NCI-H1694 (cell line): ENCODE measurements around the gene AP2A2.

Experiments used
- DNase-seq: peaks from one replicate; lab custom pipeline; 2025; lab: John Stamatoyannopoulos, UW

Gene AP2A2

GRCh38 chr11:924406-925157, 1.1 kb upstream of the AP2A2 start:
- DNase-seq, result no peak

GRCh38 chr11:925158-925495, 543 bp upstream of the AP2A2 start:
- DNase-seq, result no peak

GRCh38 chr11:926341-926916, 759 bp downstream of the AP2A2 start:
- no peak for DNase-seq

GRCh38 chr11:927871-928270, 2.2 kb downstream of the AP2A2 start:
- DNase-seq, result no peak

- DNase-seq, result no peak
Observed at GRCh38 chr11:928786-929185, 3.1 kb downstream of the AP2A2 start.

- DNase-seq, result no peak
Observed at GRCh38 chr11:929405-929804, 3.7 kb downstream of the AP2A2 start.

- DNase-seq, result no peak
Observed at GRCh38 chr11:931385-931784, 5.7 kb downstream of the AP2A2 start.

- no peak for DNase-seq
Observed at GRCh38 chr11:932435-932834, 6.8 kb downstream of the AP2A2 start.

- DNase-seq, result no peak
Observed at GRCh38 chr11:933142-933851, 7.6 kb downstream of the AP2A2 start.

GRCh38 chr11:933936-934335, 8.3 kb downstream of the AP2A2 start:
- DNase-seq, result no peak

GRCh38 chr11:934527-934926, 8.9 kb downstream of the AP2A2 start:
- no peak for DNase-seq

GRCh38 chr11:936199-936598, 10.5 kb downstream of the AP2A2 start:
- DNase-seq, result no peak

- no peak for DNase-seq
Observed at GRCh38 chr11:937841-938261, 12.2 kb downstream of the AP2A2 start.

- DNase-seq, result no peak
Observed at GRCh38 chr11:940496-941135, 14.9 kb downstream of the AP2A2 start.

- no peak for DNase-seq
Observed at GRCh38 chr11:942823-943222, 17.2 kb downstream of the AP2A2 start.

GRCh38 chr11:944711-945470, 19.2 kb downstream of the AP2A2 start:
- no peak for DNase-seq

- DNase-seq, result no peak
Observed at GRCh38 chr11:945986-946385, 20.3 kb downstream of the AP2A2 start.

GRCh38 chr11:947744-948143, 22.1 kb downstream of the AP2A2 start:
- no peak for DNase-seq

- no peak for DNase-seq
Observed at GRCh38 chr11:951507-951906, 25.8 kb downstream of the AP2A2 start.

GRCh38 chr11:952406-953385, 27.0 kb downstream of the AP2A2 start:
- no peak for DNase-seq

GRCh38 chr11:953512-953911, 27.8 kb downstream of the AP2A2 start:
- no peak for DNase-seq
